Parathyroid adenoma (tissue), 2 donors: ENCODE data around the gene CACNA1B.

Source experiments
- H2AFZ ChIP-seq: fragments of 300-600 bp; sonication (generic); one replicate; pipeline ENCODE4 v1.7.0; 2017; ENCODE audit warnings: antibody characterized with exemption, mild to moderate bottlenecking
- H3K27ac ChIP-seq: fragments of 300-600 bp; sonication (generic); one replicate; pipeline ENCODE4 v1.7.0; 2017
- H3K27me3 ChIP-seq: fragments of 300-600 bp; sonication (generic); one replicate; pipeline ENCODE4 v1.7.0; 2017; ENCODE audit warnings: low read length; ENCODE audit not compliant: control insufficient read depth, insufficient read depth
- H3K36me3 ChIP-seq: fragments of 300-600 bp; sonication (generic); one replicate; pipeline ENCODE4 v1.7.0; 2017; ENCODE audit warnings: low read length; ENCODE audit not compliant: control insufficient read depth, insufficient read depth
- H3K4me1 ChIP-seq: fragments of 300-600 bp; sonication (generic); one replicate; pipeline ENCODE4 v1.7.0; 2017; ENCODE audit warnings: control low read depth
- H3K4me2 ChIP-seq: fragments of 300-600 bp; sonication (generic); one replicate; pipeline ENCODE4 v1.7.0; 2017; ENCODE audit warnings: low read length
- H3K4me3 ChIP-seq: fragments of 300-600 bp; sonication (generic); one replicate; pipeline ENCODE4 v1.7.0; 2017; ENCODE audit warnings: low read depth, low read length
- H3K79me2 ChIP-seq: fragments of 300-600 bp; sonication (generic); one replicate; pipeline ENCODE4 v1.7.0; 2017; ENCODE audit warnings: control low read depth
- H3K9ac ChIP-seq: fragments of 300-600 bp; sonication (generic); one replicate; pipeline ENCODE4 v1.7.0; 2017; ENCODE audit warnings: mild to moderate bottlenecking
- H3K9me3 ChIP-seq: fragments of 300-600 bp; sonication (generic); one replicate; pipeline ENCODE4 v1.7.0; 2017; ENCODE audit warnings: low read length; ENCODE audit not compliant: control insufficient read depth
- TF ChIP-seq, protein P1 (sequence below): fragments of 300-600 bp; sonication (generic); IDR thresholded peaks from one replicate; pipeline ENCODE4 v1.7.0; 2017; ENCODE audit warnings: antibody characterized with exemption, mild to moderate bottlenecking
- donor health status: primary hyperparathyroidism.

CACNA1B gene

DNA sequence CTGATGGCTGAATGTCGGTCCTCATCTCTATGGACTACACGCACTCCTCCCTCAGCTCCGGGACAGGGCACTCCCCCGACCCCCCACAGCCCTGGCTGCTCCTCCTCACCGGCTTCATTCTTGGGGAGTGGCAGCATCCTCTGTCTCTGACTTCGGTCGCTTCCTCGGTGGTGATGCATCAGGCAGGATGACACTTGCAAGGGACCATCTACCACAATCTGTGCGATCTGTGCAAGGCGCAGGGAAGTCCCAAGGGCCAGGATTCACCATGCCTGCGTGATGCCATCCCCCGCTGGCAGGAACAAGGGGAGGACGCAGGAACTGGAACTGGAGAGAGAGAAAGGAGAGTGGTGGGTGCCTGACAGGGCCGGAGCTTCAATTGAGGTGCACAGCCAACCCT is 2.2 kb upstream of the CACNA1B start:
- no peak overlapping the region for H3K9ac ChIP-seq
- no peaks in the 10 kb centered on the region for H3K79me2 ChIP-seq
- H3K9me3 ChIP-seq = no peaks in the 10 kb centered on the region
- H3K27me3 ChIP-seq = no peaks in the 10 kb centered on the region
- H3K36me3 ChIP-seq = no peaks in the 10 kb centered on the region
- no peak overlapping the region for H3K27ac ChIP-seq
- no peak overlapping the region for H2AFZ ChIP-seq
- H3K4me2 ChIP-seq = no peak overlapping the region
- H3K4me1 ChIP-seq = no peaks in the 10 kb centered on the region
- TF ChIP-seq, protein P1, sequence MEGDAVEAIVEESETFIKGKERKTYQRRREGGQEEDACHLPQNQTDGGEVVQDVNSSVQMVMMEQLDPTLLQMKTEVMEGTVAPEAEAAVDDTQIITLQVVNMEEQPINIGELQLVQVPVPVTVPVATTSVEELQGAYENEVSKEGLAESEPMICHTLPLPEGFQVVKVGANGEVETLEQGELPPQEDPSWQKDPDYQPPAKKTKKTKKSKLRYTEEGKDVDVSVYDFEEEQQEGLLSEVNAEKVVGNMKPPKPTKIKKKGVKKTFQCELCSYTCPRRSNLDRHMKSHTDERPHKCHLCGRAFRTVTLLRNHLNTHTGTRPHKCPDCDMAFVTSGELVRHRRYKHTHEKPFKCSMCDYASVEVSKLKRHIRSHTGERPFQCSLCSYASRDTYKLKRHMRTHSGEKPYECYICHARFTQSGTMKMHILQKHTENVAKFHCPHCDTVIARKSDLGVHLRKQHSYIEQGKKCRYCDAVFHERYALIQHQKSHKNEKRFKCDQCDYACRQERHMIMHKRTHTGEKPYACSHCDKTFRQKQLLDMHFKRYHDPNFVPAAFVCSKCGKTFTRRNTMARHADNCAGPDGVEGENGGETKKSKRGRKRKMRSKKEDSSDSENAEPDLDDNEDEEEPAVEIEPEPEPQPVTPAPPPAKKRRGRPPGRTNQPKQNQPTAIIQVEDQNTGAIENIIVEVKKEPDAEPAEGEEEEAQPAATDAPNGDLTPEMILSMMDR = no peak
- no peak overlapping the region for H3K4me3 ChIP-seq

DNA sequence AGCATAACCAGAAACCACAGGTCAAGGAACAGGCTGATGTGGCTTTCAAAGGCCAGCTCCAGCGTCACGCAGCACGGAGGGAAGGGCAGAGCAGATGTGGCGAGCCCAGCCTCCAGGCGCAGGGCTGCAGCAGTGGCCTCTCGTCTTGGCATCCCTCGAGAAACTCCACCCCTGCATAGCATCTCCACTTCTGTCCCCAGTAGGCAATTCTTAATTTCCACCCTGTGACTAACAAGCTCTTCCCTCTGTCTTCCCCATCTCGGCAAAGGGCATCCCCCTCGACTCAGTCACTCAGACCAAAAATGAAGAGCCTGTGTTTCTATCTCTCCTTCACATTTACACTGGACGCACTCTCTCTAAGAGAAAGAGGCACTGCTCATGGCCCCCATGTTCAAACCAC is 1.7 kb upstream of the CACNA1B start:
- Histone ChIP-seq H3K27ac (no peak overlapping the region), H3K9ac (no peak overlapping the region), H3K79me2 (no peaks in the 10 kb centered on the region), H2AFZ (no peak overlapping the region), H3K4me3 (no peak overlapping the region), H3K4me1 (no peaks in the 10 kb centered on the region), H3K27me3 (no peaks in the 10 kb centered on the region), H3K4me2 (no peak overlapping the region), H3K9me3 (no peaks in the 10 kb centered on the region), H3K36me3 (no peaks in the 10 kb centered on the region)
- TF ChIP-seq, protein P1 = no peak

DNA sequence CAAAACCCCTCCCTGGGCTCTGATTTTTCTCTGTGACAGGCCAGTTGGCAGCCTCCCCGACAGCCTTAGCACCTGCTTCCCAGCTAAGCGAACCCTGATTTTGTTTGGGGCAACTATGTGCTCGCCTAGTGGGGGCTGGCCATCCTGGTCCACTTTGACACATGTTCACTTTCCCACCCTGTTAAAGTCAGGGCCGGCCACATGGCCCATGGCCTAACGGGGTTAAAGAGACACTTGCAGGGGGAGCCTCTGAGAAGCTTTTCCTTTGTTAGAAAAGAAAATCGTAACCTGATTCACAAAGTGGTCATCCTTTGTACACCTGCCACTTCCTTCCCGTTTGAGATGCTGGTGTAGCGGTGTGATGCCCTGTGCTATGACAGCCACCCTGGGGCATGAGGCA is 1.3 kb upstream of the CACNA1B start:
- no peaks in the 10 kb centered on the region for H3K79me2 ChIP-seq
- H3K9ac ChIP-seq = no peak overlapping the region
- no peak overlapping the region for H3K4me2 ChIP-seq
- H3K9me3 ChIP-seq = no peaks in the 10 kb centered on the region
- H3K36me3 ChIP-seq = no peaks in the 10 kb centered on the region
- no peaks in the 10 kb centered on the region for H3K27me3 ChIP-seq
- no peaks in the 10 kb centered on the region for H3K4me1 ChIP-seq
- H3K27ac ChIP-seq = no peak overlapping the region
- no peak overlapping the region for H2AFZ ChIP-seq
- no peak overlapping the region for H3K4me3 ChIP-seq
- TF ChIP-seq, protein P1 = no peak

DNA sequence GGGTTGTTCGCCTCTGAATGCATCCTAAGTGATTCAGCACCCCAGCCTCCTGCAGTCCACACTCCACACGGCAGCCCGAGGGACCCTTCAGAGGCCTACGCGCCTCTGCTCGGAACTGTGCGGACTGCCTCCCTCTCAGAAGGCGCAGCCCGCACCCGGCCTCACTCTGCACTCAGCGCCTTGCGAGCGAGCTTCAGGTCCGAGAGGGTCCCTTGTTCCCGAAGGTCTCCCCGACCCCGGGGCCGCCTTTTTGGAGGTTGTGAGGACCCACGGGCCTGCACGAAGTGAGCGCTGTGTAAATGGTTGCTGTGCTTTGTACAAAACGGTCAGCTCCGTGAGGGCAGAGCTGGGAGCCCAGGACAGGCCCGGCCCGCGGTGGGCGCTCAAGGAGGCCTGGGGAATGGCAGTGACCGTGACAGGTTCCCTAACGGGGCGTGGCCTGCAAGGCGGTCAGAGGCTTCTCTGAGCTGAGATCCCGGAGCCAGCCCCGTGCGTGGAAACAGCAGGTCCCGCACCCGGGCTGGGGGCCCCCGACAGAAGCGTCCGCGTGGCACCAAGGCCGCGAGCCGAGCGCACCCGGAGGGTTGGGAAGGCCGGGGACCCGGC is 698 bp upstream of the CACNA1B start:
- no peaks in the 10 kb centered on the region for H3K27me3 ChIP-seq
- H3K4me3 ChIP-seq = no peak overlapping the region
- no peak overlapping the region for H3K27ac ChIP-seq
- no peak overlapping the region for H3K4me2 ChIP-seq
- H3K4me1 ChIP-seq = no peaks in the 10 kb centered on the region
- H3K9me3 ChIP-seq = no peaks in the 10 kb centered on the region
- no peaks in the 10 kb centered on the region for H3K79me2 ChIP-seq
- H2AFZ ChIP-seq = no peak overlapping the region
- no peaks in the 10 kb centered on the region for H3K36me3 ChIP-seq
- H3K9ac ChIP-seq = no peak overlapping the region
- TF ChIP-seq, protein P1 = no peak

DNA sequence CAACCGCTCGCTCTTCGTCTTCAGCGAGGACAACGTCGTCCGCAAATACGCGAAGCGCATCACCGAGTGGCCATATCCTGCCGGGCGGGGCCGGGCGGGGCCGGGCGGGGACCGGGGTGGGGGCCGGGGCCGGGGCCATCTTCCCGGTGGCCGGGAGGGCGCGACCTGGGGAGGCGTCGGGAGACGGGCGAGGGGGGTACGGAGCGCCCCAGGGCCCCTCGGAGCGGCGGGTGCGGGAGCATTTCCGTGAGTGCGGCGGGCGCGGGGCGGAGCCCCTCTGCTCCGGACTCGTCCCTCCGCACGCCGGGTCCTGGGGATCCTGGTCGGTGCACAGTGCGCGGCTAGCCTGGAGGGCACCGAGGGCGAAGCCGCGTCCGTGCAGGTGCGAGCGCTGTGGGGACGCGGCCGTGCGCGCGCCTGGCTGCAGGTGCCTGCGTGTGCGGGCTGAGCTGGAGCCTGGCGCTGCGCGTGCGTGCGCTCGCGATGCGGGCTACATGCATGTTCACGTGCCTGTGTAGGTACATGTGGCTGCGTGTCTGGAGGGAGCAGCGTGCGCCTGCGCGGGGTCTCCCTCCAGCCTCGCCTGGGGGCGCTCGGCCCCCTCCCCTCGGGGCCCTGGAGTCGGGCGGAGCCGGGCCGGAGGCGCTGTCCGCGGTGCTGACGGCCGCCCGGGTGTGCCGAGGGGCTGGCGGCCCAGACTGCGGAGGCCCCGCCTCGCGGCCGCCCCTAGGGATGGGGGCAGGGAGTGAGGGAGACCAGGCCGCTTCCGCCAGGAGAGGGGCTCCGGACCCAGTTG is 762 bp downstream of the CACNA1B start:
- TF ChIP-seq, protein P1 = no peak
- Histone ChIP-seq H3K36me3 (no peaks in the 10 kb centered on the region), H3K9ac (no peak overlapping the region), H2AFZ (no peak overlapping the region), H3K79me2 (no peaks in the 10 kb centered on the region), H3K9me3 (no peaks in the 10 kb centered on the region), H3K27me3 (no peaks in the 10 kb centered on the region), H3K4me2 (peak overlapping the region; percentile 76), H3K4me1 (no peaks in the 10 kb centered on the region), H3K27ac (no peak overlapping the region), H3K4me3 (peak overlapping the region; percentile 42)
